Loucy (cell line): ENCODE measurements around the gene GDPD2.

Experiments
- H2AFZ ChIP-seq: fragments of 200-600 bp; sonication (generic); 2 replicates; pipeline ENCODE4 v1.6.0; 2016; ENCODE audit warnings: antibody characterized with exemption, mild to moderate bottlenecking, low read length, moderate library complexity
- H3F3A ChIP-seq: fragments of 200-600 bp; 2 replicates; pipeline ENCODE4 v1.6.0; 2016; ENCODE audit warnings: antibody characterized with exemption, low read depth, mild to moderate bottlenecking
- H3K27me3 ChIP-seq: fragments of 200-600 bp; sonication (generic); 2 replicates; pipeline ENCODE4 v1.6.1; 2014; ENCODE audit warnings: low read length, mild to moderate bottlenecking; ENCODE audit not compliant: insufficient read depth, poor library complexity, severe bottlenecking
- H3K36me3 ChIP-seq: fragments of 200-600 bp; sonication (generic); 2 replicates; pipeline ENCODE4 v1.6.1; 2016; ENCODE audit warnings: low read length; ENCODE audit not compliant: insufficient read depth
- H3K4me1 ChIP-seq: fragments of 200-600 bp; sonication (generic); 2 replicates; pipeline ENCODE4 v1.5.1; 2014; ENCODE audit warnings: low read length, mild to moderate bottlenecking; ENCODE audit not compliant: insufficient read depth, poor library complexity, severe bottlenecking
- H3K4me2 ChIP-seq: fragments of 200-600 bp; sonication (generic); 2 replicates; pipeline ENCODE4 v1.6.0; 2014; ENCODE audit warnings: antibody characterized with exemption, low read length, low read depth, mild to moderate bottlenecking; ENCODE audit not compliant: poor library complexity, severe bottlenecking
- H3K4me3 ChIP-seq: fragments of 200-600 bp; sonication (generic); 2 replicates; pipeline ENCODE4 v1.5.1; 2014; ENCODE audit warnings: low read length, mild to moderate bottlenecking, mixed read lengths; ENCODE audit not compliant: poor library complexity, severe bottlenecking
- H3K79me2 ChIP-seq: fragments of 200-600 bp; sonication (generic); 2 replicates; pipeline ENCODE4 v1.6.1; 2014; ENCODE audit warnings: low read length; ENCODE audit not compliant: insufficient read depth
- H3K9ac ChIP-seq: fragments of 200-600 bp; sonication (generic); 2 replicates; pipeline ENCODE4 v1.6.0; 2014; ENCODE audit warnings: mild to moderate bottlenecking, low read depth, low read length, moderate library complexity; ENCODE audit not compliant: poor library complexity, severe bottlenecking
- H3K9me2 ChIP-seq: fragments of 200-600 bp; sonication (generic); replicated peaks from 2 replicates; pipeline ENCODE4 v1.6.1; 2016; ENCODE audit warnings: low read depth, low read length, mixed read lengths
- H3K9me3 ChIP-seq: fragments of 200-600 bp; sonication (generic); 2 replicates; pipeline ENCODE4 v1.6.1; 2014; ENCODE audit warnings: mild to moderate bottlenecking, antibody characterized with exemption, low read length, low read depth; ENCODE audit not compliant: insufficient read depth
- H4K20me1 ChIP-seq: fragments of 200-600 bp; sonication (generic); 2 replicates; pipeline ENCODE4 v1.6.0; 2014; ENCODE audit warnings: antibody characterized with exemption, low read length, mild to moderate bottlenecking; ENCODE audit not compliant: insufficient read depth, poor library complexity, severe bottlenecking
- EZH2phosphoT487 ChIP-seq: fragments of 200-600 bp; IDR thresholded peaks from 2 replicates; pipeline ENCODE4 v1.6.1; 2018; ENCODE audit warnings: antibody characterized with exemption, mild to moderate bottlenecking, moderate library complexity, borderline replicate concordance
- TF ChIP-seq, protein P1 (sequence below): fragments of 200-600 bp; sonication (generic); conservative IDR thresholded peaks from 2 replicates; pipeline ENCODE4 v1.5.1; 2014; ENCODE audit warnings: mild to moderate bottlenecking, antibody characterized with exemption, low read length

GDPD2 gene

DNA sequence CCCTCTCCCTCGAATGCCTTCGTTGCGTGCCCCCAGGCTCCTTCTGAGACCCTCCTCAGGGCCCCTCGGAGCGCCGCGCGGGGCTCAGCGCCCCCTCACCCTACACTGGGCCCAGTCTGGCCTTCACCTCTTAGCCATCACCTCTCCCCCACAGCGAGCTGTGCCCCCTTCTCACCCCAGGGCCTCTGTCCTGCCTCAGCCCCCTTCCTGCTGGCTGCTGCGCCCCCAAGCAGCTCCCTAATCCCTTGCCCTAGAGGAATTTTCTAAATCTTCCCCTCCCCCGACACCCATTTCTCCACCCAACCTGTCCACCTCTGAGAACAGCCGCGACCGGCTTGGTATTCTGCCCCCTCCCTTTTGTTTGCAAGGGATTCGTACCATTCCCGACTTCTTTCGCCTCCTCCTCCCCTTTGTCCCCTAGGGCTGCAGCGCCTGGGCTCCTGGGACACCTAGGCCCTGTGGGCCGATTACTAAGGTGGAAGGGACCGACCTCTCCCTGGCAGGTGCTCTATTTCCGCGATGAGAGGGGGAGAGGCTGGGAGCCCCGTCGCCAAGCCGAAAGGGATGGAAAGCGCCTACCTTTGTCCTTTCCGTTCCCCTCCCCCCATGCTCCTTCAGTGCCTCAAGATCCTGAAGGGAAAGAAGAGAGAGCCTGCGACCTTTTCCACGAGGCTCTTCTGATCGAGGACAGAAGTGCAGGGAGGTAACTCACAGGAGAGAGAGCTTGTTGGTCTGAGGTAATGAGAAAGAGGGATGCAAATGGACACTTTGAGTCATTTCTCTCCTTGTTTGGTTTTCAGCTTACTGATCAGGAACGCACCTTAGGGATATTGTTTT is 32.5 kb downstream of the GDPD2 start:
- no peaks in the 10 kb centered on the region for H3K27me3 ChIP-seq
- H3K79me2 ChIP-seq = peaks cover 41% of the 10 kb centered on the region
- no peaks in the 10 kb centered on the region for H3K9me2 ChIP-seq
- H3K4me2 ChIP-seq = peak overlapping the region; percentile 82
- TF ChIP-seq, protein P1, sequence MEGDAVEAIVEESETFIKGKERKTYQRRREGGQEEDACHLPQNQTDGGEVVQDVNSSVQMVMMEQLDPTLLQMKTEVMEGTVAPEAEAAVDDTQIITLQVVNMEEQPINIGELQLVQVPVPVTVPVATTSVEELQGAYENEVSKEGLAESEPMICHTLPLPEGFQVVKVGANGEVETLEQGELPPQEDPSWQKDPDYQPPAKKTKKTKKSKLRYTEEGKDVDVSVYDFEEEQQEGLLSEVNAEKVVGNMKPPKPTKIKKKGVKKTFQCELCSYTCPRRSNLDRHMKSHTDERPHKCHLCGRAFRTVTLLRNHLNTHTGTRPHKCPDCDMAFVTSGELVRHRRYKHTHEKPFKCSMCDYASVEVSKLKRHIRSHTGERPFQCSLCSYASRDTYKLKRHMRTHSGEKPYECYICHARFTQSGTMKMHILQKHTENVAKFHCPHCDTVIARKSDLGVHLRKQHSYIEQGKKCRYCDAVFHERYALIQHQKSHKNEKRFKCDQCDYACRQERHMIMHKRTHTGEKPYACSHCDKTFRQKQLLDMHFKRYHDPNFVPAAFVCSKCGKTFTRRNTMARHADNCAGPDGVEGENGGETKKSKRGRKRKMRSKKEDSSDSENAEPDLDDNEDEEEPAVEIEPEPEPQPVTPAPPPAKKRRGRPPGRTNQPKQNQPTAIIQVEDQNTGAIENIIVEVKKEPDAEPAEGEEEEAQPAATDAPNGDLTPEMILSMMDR = no peak
- no peak for TF ChIP-seq EZH2phosphoT487
- H3K9me3 ChIP-seq = no peaks in the 10 kb centered on the region
- H3F3A ChIP-seq = no peaks in the 10 kb centered on the region
- peak overlapping the region; percentile 84 for H3K4me3 ChIP-seq
- H4K20me1 ChIP-seq = peaks cover 21% of the 10 kb centered on the region
- H3K36me3 ChIP-seq = no peaks in the 10 kb centered on the region; the same call in 1 of the 2 replicates
- H3K9ac ChIP-seq = peak overlapping the region; percentile 86
- peak overlapping the region; percentile 69 for H2AFZ ChIP-seq
- H3K4me1 ChIP-seq = peaks cover 35% of the 10 kb centered on the region

DNA sequence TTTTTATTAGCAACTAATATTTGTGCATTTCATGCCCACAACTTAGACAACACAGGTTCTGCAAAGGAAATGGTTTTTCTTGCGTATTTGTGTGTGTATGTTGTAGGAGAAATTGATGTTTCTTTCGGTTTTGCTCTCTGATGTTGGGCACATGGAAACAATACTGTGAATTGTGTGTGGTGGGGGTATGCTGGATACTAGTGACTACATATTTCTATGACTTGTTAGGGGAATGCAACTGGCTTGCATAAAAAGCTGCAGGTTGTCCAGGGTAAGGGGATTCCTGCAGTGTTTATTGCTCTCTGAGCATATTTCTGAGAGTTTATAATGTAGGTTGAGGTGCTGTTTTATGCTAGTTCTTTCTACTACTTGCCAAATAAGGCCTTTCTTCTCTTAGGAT is 33.1 kb downstream of the GDPD2 start:
- Histone ChIP-seq H3K9me3 (no peaks in the 10 kb centered on the region), H3K9ac (peak overlapping the region; percentile 86), H3K27me3 (no peaks in the 10 kb centered on the region), H3K4me1 (peaks cover 35% of the 10 kb centered on the region), H4K20me1 (peaks cover 21% of the 10 kb centered on the region), H3F3A (no peaks in the 10 kb centered on the region), H3K4me2 (peak overlapping the region; percentile 82), H3K4me3 (peak overlapping the region; percentile 84), H3K79me2 (peaks cover 46% of the 10 kb centered on the region), H3K9me2 (no peaks in the 10 kb centered on the region), H2AFZ (no peak overlapping the region), H3K36me3 (no peaks in the 10 kb centered on the region; the same call in 1 of the 2 replicates)
- TF ChIP-seq EZH2phosphoT487 = no peak
- TF ChIP-seq, protein P1 = no peak

DNA sequence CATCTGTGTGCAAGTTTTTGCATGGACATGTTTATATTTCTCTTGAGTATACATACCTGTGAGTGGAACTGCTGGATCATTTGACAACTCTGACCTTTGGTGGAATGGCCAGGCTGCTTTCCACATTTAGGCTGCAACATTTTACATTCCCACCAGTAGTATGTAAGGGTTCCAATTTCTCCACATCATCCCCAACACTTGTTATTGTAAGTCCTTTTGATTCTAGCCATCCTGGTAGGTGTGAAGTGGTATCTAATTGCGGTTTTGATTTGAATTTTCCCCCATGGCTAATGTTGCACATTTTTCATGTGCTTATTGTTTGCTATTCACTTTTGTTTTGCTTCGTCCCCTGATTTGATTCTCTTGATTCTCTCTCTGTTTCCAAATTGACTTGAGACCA is 37.9 kb downstream of the GDPD2 start:
- Histone ChIP-seq H4K20me1 (peaks cover 21% of the 10 kb centered on the region), H3K9me2 (no peaks in the 10 kb centered on the region), H3K36me3 (no peaks in the 10 kb centered on the region; the same call in 1 of the 2 replicates), H3K79me2 (peaks cover 55% of the 10 kb centered on the region), H3K27me3 (no peaks in the 10 kb centered on the region), H3K4me2 (no peak overlapping the region), H3K4me3 (no peak overlapping the region), H3F3A (no peaks in the 10 kb centered on the region), H3K4me1 (peaks cover 13% of the 10 kb centered on the region), H3K9ac (no peak overlapping the region), H3K9me3 (no peaks in the 10 kb centered on the region), H2AFZ (no peak overlapping the region)
- no peak for TF ChIP-seq EZH2phosphoT487
- TF ChIP-seq, protein P1 = no peak
